Cardiac muscle cell (in vitro differentiated cells and primary cell): ENCODE measurements around the gene IFIT1B. TPM values are rescaled to one million over a fixed set of nuclear protein-coding genes. Genes with fewer than 3 reads are reported as not detected.

Source experiments
- DNase-seq, 2 donors: peaks; one replicate each; pipeline versions ENCODE4 v3.0.0 to v3.0.0-alpha.2; 2010 to 2017; ENCODE audit warnings: low read depth in 1 of 2, low spot score in 1 of 2
- H3K27ac ChIP-seq: fragments of 200-600 bp; sonication (generic); 2 replicates; pipeline ENCODE4 v1.5.1; 2016
- H3K27me3 ChIP-seq: fragments of 200-600 bp; sonication (generic); 2 replicates; pipeline ENCODE4 v1.6.0; 2016; ENCODE audit warnings: control low read depth
- H3K36me3 ChIP-seq: fragments of 200-600 bp; sonication (generic); 2 replicates; pipeline ENCODE4 v1.5.1; 2016; ENCODE audit warnings: control low read depth
- H3K4me1 ChIP-seq: fragments of 200-600 bp; sonication (generic); 2 replicates; pipeline ENCODE4 v1.8.1; 2017; ENCODE audit warnings: low read depth, mild to moderate bottlenecking, mixed run types
- H3K4me3 ChIP-seq: fragments of 200-600 bp; sonication (generic); 2 replicates; pipeline ENCODE4 v1.5.1; 2016; ENCODE audit warnings: mild to moderate bottlenecking
- H3K9me3 ChIP-seq: fragments of 200-600 bp; sonication (generic); 2 replicates; pipeline ENCODE4 v1.5.1; 2017; ENCODE audit warnings: low read depth, mild to moderate bottlenecking, control low read depth
- CTCF ChIP-seq: IDR thresholded peaks from 2 replicates; pipeline ENCODE4 v1.5.1; 2012; ENCODE audit warnings: low read depth, mild to moderate bottlenecking, low read length
- polyA plus RNA-seq: library from polyadenylated mRNA; unstranded; fragments of >200 nt; fragmentation: Nextera tagmentation; extraction: Ambion mirVana; gene quantifications from 2 replicates; pipeline ENCODE4 v1.2.1, GENCODE V29; 2016
- total RNA-seq: library from RNA; depleted of rRNA; stranded (reverse); fragments of >200 nt; gene quantifications from 2 replicates; pipeline ENCODE4 v1.2.3, GENCODE V29; 2016

IFIT1B gene
- total and polyA plus RNA-seq, 2 experiments from 2014 or later, result 0.99 TPM; not detected in 1

GRCh38 chr10:89368129-89368528 is 9.7 kb upstream of the IFIT1B start:
- Histone ChIP-seq H3K4me1 (no peaks in the 10 kb centered on the region), H3K9me3 (no peaks in the 10 kb centered on the region), H3K27me3 (no peaks in the 10 kb centered on the region), H3K36me3 (no peaks in the 10 kb centered on the region), H3K27ac (no peak overlapping the region), H3K4me3 (no peak overlapping the region)
- DNase-seq, result no peak
- no peak for TF ChIP-seq CTCF

- Histone ChIP-seq H3K9me3 (no peaks in the 10 kb centered on the region), H3K4me3 (no peak overlapping the region), H3K27me3 (no peaks in the 10 kb centered on the region), H3K4me1 (peaks cover 6% of the 10 kb centered on the region), H3K36me3 (no peaks in the 10 kb centered on the region), H3K27ac (no peak overlapping the region)
- peak in 1 of 2 donors; percentile 71 for DNase-seq
- peak; percentile 68 for TF ChIP-seq CTCF
These were observed 8.4 kb upstream of the IFIT1B start for GRCh38 chr10:89369156-89370105.

GRCh38 chr10:89371079-89371478 is 6.8 kb upstream of the IFIT1B start:
- no peak overlapping the region for H3K27ac ChIP-seq
- H3K4me3 ChIP-seq, result no peak overlapping the region
- H3K9me3 ChIP-seq, result no peaks in the 10 kb centered on the region
- H3K27me3 ChIP-seq, result no peaks in the 10 kb centered on the region
- no peak for TF ChIP-seq CTCF
- no peaks in the 10 kb centered on the region for H3K36me3 ChIP-seq
- H3K4me1 ChIP-seq, result peaks cover 11% of the 10 kb centered on the region
- no peak for DNase-seq

- Histone ChIP-seq H3K4me1 (peaks cover 11% of the 10 kb centered on the region), H3K27ac (no peak overlapping the region), H3K9me3 (no peaks in the 10 kb centered on the region), H3K4me3 (no peak overlapping the region), H3K36me3 (no peaks in the 10 kb centered on the region), H3K27me3 (no peaks in the 10 kb centered on the region)
- no peak for TF ChIP-seq CTCF
- no peak for DNase-seq
These were observed 5.9 kb upstream of the IFIT1B start for GRCh38 chr10:89371987-89372386.

GRCh38 chr10:89373916-89374711 is 3.7 kb upstream of the IFIT1B start:
- Histone ChIP-seq H3K27ac (peak overlapping the region; percentile 21), H3K4me1 (peaks cover 11% of the 10 kb centered on the region), H3K9me3 (no peaks in the 10 kb centered on the region), H3K4me3 (no peak overlapping the region), H3K36me3 (no peaks in the 10 kb centered on the region), H3K27me3 (no peaks in the 10 kb centered on the region)
- no peak for TF ChIP-seq CTCF
- DNase-seq, result peak in 1 of 2 donors; percentile 96
